ENCODE measurements around the gene TATDN3. TPM values are rescaled to one million over a fixed set of nuclear protein-coding genes. Genes with fewer than 3 reads are reported as not detected.

The TATDN3 gene
- total RNA-seq, 3 donors from 2014 or later, result 9.2 to 28.6 (median 15.5) TPM

GRCh38 chr1:212783976-212784375 is 7.7 kb upstream of the TATDN3 start:
- H3K27me3 ChIP-seq, result no peaks in the 10 kb centered on the region
- intact Hi-C loops (cut with DNase I; ENCODE audit: low total_unique reads), result no loop called here
- TF ChIP-seq POLR2A (IDR thresholded peaks at IDR 0.05), result no peak
- peaks cover 0 to 4% of the 10 kb centered on the region in 2 donors for H3K4me1 ChIP-seq
- no peak for DNase-seq (ENCODE audit: low spot score in 2 of 2)
- no peak overlapping the region for H3K4me3 ChIP-seq
- no peak overlapping the region for H3K27ac ChIP-seq
- peaks cover 4% of the 10 kb centered on the region for H3K36me3 ChIP-seq
- H3K9me3 ChIP-seq, result no peaks in the 10 kb centered on the region

GRCh38 chr1:212785871-212786270 is 5.8 kb upstream of the TATDN3 start:
- H3K27ac ChIP-seq, result no peak overlapping the region

GRCh38 chr1:212791261-212791675 is 426 bp upstream of the TATDN3 start:
- no peak for TF ChIP-seq CTCF (IDR thresholded peaks at IDR 0.05)
- peak overlapping the region; percentile 74 to 96 (median 75) for H3K4me3 ChIP-seq
- H3K27ac ChIP-seq, result peak overlapping the region; percentile 90 to 97
- H3K9me3 ChIP-seq, result no peaks in the 10 kb centered on the region
- no peaks in the 10 kb centered on the region for H3K36me3 ChIP-seq
- H3K4me1 ChIP-seq, result peaks cover 0 to 11% of the 10 kb centered on the region in 2 donors
- H3K27me3 ChIP-seq, result no peaks in the 10 kb centered on the region
- no peak for DNase-seq (ENCODE audit: low spot score in 2 of 2)
- intact Hi-C loops (cut with DNase I; ENCODE audit: low total_unique reads), result no loop called here

More at GRCh38 chr1:212785871-212786270, 5.8 kb upstream of the TATDN3 start:
- H3K4me1 ChIP-seq, result peaks cover 0 to 10% of the 10 kb centered on the region in 2 donors
- TF ChIP-seq POLR2A (IDR thresholded peaks at IDR 0.05) (no peak), CTCF (IDR thresholded peaks at IDR 0.05) (no peak), POLR2AphosphoS5 (IDR thresholded peaks at IDR 0.05) (no peak)
- no peaks in the 10 kb centered on the region for H3K9me3 ChIP-seq
- peaks cover 4% of the 10 kb centered on the region for H3K36me3 ChIP-seq
- no peaks in the 10 kb centered on the region for H3K27me3 ChIP-seq
- intact Hi-C loops (cut with DNase I; ENCODE audit: low total_unique reads), result no loop called here
- H3K4me3 ChIP-seq, result no peak overlapping the region
- DNase-seq (ENCODE audit: low spot score in 2 of 2), result no peak

GRCh38 chr1:212792396-212792908 is 758 bp downstream of the TATDN3 start:
- TF ChIP-seq POLR2A (IDR thresholded peaks at IDR 0.05) (no peak), POLR2AphosphoS5 (IDR thresholded peaks at IDR 0.05) (no peak), CTCF (IDR thresholded peaks at IDR 0.05) (no peak)
- peak overlapping the region; percentile 90 to 97 for H3K27ac ChIP-seq
- H3K27me3 ChIP-seq, result no peaks in the 10 kb centered on the region
- intact Hi-C loops (cut with DNase I; ENCODE audit: low total_unique reads), result no loop called here
- no peaks in the 10 kb centered on the region for H3K36me3 ChIP-seq
- H3K4me3 ChIP-seq, result peak overlapping the region; percentile 74 to 96 (median 75)
- H3K9me3 ChIP-seq, result no peaks in the 10 kb centered on the region
- peaks cover 0 to 11% of the 10 kb centered on the region in 2 donors for H3K4me1 ChIP-seq
- no peak for DNase-seq (ENCODE audit: low spot score in 2 of 2)

GRCh38 chr1:212794561-212795014 is 2.9 kb downstream of the TATDN3 start:
- Histone ChIP-seq H3K4me3 (no peak overlapping the region), H3K27me3 (no peaks in the 10 kb centered on the region), H3K4me1 (peaks cover 0 to 7% of the 10 kb centered on the region in 2 donors), H3K9me3 (no peaks in the 10 kb centered on the region), H3K27ac (no peak overlapping the region), H3K36me3 (no peaks in the 10 kb centered on the region)
- no peak for TF ChIP-seq POLR2A (IDR thresholded peaks at IDR 0.05)
- no peak for TF ChIP-seq POLR2AphosphoS5 (IDR thresholded peaks at IDR 0.05)
- TF ChIP-seq CTCF (IDR thresholded peaks at IDR 0.05), result no peak
- DNase-seq (ENCODE audit: low spot score in 2 of 2), result no peak
- intact Hi-C loops (cut with DNase I; ENCODE audit: low total_unique reads), result no loop called here

Data from breast epithelium (tissue), 4 donors.